GM19238 (cell line): ENCODE measurements around the gene SARDH.

Experiments used
- DNase-seq: peaks from one replicate; pipeline ENCODE4 v3.0.0; 2011; ENCODE audit warnings: low spot score; ENCODE audit not compliant: insufficient read length

The SARDH gene

DNA sequence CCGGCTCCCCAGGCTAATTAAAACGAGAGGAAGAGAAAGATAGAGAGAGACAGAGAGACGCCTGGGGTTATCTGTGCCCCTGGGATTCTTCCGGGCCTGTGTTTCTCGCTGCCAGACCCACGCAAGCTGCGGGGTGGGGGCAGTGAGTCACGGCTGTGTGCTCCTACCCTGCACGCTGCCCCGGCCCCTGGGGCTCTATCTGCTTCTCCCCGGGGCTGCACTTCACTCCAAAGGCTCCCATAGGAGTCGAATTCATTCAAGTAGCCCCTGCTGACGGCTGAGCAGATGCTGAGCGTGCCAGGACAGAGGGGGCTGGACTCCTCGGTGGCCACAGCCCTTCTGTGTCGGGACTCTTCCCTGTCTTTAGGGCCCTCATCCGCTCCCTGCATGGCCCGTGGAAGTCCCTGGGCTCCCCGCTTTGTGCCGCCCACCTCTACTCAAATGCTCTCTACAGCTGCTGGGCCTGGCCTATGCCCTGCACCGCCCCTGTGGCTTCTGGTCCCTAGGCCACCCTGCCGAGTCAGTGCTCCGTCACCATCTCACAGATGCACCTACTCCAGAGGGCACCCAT is 22.8 kb downstream of the SARDH start:
- DNase-seq = no peak

DNA sequence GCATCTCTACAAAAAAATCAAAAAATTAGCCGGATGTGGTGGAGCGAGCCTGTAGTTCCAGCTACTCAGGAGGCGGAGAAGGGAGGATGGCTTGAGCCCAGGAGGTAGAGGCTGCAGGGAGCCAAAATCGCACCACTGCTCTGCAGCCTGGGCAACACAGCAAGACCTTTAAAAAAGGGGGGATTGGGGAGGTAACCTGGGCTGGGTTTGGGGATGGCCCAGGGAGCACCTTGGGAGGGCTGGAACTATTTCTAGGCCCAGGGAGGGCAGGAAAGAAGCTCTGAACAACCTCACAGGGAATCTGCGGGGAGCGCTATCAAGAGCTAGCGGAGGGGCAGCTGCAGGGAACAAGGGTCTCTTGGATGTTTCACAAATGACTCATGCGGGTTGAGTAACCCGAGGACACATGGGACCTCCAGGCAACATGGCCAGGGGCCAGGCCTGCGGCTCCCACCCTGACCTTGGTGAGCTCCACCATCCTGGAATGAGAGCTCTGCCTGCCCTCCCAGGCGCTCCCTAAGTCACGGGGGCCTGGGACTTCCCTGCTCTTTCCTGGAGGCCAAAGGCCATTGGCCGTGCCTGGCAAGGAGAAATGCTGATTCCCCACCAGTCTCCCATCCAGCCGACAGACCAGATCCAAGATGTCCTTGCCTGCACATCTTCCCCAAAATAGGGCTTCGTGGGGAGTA is 23.4 kb downstream of the SARDH start:
- no peak for DNase-seq

- no peak for DNase-seq
Measured at GRCh38 chr9:133713960-133714495, 24.1 kb downstream of the SARDH start.

- DNase-seq = no peak
Measured at GRCh38 chr9:133713150-133713959, 24.8 kb downstream of the SARDH start.

DNA sequence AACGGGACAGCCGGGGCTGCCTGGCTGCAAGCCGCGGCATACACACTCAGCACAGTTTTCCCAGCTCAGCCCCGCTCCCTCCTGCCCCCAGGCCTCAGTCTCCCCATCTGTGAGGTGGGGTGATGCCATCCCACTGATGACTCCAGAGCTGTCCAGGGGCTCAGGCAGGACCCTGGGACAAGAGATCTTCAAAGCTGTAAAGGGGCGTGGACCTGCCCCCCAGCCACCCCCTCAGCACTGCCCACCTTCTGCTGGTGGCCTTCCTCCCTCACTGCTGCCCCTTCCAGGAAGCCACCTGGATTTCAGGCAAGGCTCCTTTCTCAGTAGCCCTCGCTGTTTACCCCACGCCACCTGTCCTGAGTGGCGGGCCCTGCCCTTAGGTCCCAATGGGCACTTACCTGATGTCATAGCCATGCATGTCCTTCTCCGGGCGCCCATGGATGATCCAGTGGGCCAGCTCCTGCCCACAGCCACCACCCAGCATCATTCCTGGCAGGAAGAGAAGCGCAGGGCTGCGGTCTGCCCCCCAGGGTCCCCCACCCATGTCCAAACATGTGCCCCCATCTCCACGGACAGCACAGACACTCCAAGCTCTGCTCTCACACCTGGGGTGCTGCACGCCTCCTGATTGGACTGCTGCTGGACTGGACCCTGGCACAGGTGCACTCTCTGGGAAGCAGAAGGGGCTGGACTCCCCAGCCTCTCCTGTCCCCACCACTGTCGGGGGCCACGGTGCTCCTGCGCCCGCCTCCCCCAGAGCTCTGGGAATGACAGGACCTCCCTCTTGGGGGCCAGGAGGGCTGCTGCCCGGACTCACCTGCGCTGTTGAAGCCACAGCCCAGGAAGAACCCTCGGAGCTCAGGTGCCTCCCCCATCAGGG is 25.7 kb downstream of the SARDH start:
- DNase-seq = no peak

DNA sequence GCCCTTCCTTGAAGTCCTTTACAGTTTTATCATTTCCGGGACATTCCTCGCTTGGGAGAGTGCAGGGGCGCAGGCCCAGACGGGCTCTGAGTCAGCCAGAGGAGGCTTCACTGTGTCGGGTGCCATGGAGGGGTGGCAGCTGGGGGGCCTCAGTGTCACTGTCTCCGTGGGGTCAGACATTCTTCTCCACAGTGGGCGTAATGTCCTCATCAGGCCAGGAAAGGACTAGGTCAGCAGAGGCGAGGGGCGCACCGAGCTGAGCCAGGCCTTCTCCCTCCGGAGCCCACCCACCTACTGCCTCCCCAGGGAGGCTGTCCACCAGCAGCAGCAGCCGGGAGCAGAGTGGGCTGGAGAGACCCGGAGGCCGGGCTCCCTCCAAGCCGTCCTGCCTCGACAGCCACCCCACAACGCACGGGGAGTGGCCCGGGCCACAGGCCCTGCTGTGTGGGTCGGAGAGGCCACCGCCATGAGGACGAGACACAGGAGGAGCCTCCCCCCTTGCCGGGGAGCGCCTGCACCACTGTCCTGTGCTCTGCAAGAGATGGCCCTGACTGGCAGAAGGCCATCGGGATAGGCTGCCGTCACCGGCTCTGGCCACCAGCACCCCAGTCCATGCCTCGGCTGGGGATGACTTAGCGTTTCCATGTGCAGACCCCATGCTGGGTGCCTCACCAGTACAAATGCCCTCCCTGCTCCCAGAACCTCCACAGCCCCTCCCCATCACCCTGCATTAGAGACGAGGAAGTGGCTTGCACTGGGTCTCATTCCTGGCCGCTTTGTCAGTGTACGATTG is 26.5 kb downstream of the SARDH start:
- DNase-seq = no peak

DNA sequence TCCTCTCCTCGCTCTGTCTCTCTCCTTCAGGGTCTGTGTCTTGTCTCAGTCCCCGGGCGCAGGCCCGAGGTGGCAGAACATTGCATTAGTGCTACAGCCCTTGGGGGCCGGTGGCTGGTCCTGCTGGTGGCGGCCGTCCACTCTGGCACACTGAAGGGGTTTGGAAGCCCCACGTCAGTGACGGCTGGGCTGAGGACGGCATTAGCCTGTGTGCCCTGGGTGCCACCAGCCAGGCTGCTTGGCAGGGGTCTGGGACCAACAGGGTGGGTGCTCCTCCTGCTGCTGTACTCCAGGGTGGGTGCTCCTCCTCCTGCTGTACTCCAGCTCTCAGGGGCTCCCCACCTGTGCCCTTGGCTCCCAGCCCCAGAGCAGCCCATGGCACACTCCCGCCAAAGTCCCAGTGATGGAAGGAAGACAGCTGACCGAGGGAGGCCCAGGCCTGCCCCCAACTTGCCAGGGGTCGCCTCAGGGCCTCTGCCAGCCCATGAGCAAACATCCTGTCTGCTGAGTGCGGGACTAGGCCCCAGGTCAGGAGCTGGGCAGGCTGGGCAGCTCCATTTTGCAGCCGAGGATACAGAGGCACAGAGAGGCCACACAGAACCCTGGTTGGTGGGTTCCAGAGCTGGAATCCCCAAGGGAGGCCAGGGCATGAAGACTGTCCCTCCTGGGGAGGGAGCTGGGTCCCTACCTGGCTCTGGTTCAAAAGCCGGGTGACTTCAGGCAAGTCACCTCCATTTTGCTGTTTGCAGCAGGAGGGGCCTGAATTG is 27.3 kb downstream of the SARDH start:
- DNase-seq = no peak

- DNase-seq = no peak
Measured at GRCh38 chr9:133709691-133710571, 28.2 kb downstream of the SARDH start.

- DNase-seq = no peak
Measured at GRCh38 chr9:133709015-133709611, 29.0 kb downstream of the SARDH start.

DNA sequence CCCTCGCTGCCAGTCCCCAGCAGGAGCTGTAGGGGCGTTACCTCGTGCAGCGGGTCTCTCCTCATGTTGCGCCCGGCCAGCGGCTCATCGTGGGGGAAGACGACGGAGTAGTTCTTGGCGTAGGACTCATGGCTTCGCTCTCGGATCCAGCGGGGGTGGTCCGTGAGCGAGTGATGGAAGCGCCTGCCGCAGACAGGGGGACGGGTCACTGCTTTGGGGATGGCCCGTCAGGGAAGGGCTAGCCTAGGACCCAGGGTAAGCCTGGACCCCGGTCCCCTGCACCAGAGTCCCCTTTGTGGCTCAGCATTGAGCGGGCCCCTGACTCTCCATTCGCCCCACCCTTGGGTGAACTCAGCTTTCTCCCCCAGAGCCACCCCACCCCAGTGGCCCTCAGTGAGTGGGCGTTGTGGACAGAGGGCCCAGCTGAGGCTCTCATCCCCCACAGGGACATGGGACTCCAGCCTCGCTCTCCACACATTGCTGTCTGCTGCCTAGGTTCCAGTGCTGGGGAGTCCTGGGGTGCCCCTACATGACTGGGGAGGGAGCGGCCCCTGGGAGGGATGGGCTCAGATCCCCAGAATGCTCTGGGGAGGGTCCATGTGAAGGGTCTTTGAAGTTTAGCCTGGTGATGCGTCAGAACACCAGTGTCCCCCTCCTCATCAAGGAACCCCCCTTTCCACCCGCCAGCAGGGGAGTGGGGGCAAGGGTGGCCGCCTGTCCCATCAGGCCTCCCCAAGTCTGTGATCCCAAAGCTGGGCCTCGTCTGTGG is 29.7 kb downstream of the SARDH start:
- DNase-seq = no peak

GRCh38 chr9:133707763-133708245 is 30.3 kb downstream of the SARDH start:
- DNase-seq = no peak

- no peak for DNase-seq
Measured at GRCh38 chr9:133707065-133707762, 30.9 kb downstream of the SARDH start.

DNA sequence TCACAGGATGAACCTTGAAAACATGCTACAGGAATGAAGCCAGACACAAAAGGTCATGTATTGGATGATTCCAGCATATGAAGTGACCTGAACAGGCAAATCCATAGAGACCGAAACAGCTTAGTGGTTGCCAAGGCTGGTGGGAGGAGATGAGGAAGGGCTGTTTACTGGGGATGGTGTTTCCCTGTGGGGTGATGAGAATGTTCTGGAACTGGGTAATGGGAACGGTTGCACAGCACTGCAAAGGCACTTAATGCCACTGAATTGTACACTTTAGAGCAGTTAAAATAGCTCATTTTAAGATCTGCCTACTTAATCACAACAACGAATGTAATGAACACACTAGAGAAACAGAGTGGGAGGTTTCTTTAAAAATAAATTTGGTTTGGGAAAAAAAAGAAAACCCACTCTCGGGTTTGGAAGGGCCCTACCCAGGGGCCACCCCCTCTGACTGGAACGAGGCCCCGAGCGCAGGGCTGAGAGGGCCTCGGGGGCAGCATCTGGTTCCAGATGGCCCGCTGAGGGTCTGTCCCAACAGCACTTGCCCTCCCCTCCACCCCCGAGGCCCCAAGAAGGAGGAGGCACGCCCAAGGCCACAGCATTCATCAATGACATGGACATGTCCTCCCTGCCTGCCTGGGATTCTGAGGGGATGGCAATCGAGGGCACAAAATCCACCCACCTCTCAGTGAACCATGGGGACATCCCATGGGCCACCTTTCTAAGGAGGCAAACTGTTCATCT is 31.7 kb downstream of the SARDH start:
- no peak for DNase-seq

- no peak for DNase-seq
Measured at GRCh38 chr9:133705576-133705975, 32.6 kb downstream of the SARDH start.

DNA sequence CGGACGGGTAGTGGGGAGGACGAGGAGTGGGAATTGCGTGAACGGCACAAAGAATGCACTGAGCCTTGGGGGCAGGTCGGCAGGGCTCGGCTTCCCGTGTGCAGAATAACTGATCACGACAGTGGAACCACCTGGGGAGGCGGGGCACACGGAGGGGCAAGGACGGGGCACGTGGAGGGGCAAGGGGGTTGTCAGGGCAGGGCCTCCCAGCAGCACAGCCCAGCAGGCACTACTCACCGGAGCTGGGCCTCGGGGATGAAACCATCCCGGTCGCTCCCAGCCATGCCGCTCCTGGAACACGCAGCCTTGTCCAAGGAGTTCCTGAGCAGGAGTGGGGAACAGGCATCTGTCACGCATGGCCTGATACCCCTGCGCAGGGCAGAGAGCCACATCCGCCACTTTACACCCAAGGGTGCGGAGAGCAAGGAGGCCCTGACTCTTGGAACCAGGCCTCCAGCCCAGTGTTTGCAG is 33.4 kb downstream of the SARDH start:
- DNase-seq = no peak
